K562 (cell line): ENCODE data around the gene GPNMB.

Experiments used
- MAFF ChIP-seq: IDR thresholded peaks from 2 replicates; pipeline ENCODE4 v1.6.1; 2012; ENCODE audit warnings: low read length, improper control_type of control experiment
- NFYB ChIP-seq: IDR thresholded peaks from 2 replicates; pipeline ENCODE4 v1.6.1; 2011; ENCODE audit warnings: mild to moderate bottlenecking, moderate library complexity; ENCODE audit not compliant: insufficient read length; ENCODE audit errors: extremely low read depth
- NUFIP1 ChIP-seq: fragments of 450-650 bp; IDR thresholded peaks from 2 replicates; pipeline ENCODE4 v1.6.1; 2018; ENCODE audit not compliant: partially characterized antibody
- POLR2A ChIP-seq: fragments of 450-650 bp; conservative IDR thresholded peaks from 2 replicates; pipeline ENCODE4 v1.6.1; 2016
- SMAD1 ChIP-seq: fragments of 150-350 bp; IDR thresholded peaks from 2 replicates; pipeline ENCODE4 v1.6.1; 2014; ENCODE audit warnings: low read length, low read depth; ENCODE audit not compliant: partially characterized antibody
- SREBF2 ChIP-seq: sonication (generic); formaldehyde crosslinking; IDR thresholded peaks from 2 replicates; pipeline ENCODE4 v1.4.0; 2020; ENCODE audit warnings: mild to moderate bottlenecking, missing genetic modification reagents
- SRSF1 ChIP-seq: fragments of 200-400 bp; formaldehyde crosslinking; IDR thresholded peaks from 2 replicates; pipeline ENCODE4 v1.6.1; 2017; ENCODE audit warnings: mild to moderate bottlenecking, low read depth, low read length, moderate library complexity
- ZC3H8 ChIP-seq: fragments of 450-650 bp; IDR thresholded peaks from 2 replicates; pipeline ENCODE4 v1.6.1; 2017
- ZFP36 ChIP-seq: fragments of 150-350 bp; IDR thresholded peaks from 2 replicates; pipeline ENCODE4 v1.6.1; 2018; ENCODE audit warnings: low read length, low read depth; ENCODE audit not compliant: partially characterized antibody

DNA sequence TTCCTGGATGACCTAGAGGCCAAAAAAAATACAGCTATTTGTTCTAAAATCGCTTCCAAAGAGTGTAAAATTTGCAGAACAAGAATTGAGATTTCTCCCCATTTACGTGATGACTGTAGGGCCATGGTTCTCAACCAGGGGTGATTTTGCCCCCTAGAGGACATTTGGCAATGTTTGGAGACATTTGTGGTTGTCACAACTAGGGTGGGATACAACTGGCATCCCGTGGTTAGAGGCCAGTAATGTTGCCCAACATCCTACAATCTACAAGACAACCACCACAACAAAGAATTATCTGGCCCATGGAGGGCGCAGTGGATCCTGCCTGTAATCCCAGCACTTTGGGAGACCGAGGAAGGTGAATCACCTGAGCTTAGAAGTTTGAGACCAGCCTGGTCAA, 29.8 kb downstream of the GPNMB start:
- TF ChIP-seq SREBF2 (CRISPR knock-in tag) (no peak), ZFP36 (no peak), NUFIP1 (no peak), SRSF1 (no peak), ZC3H8 (no peak), SMAD1 (no peak), MAFF (no peak), NFYB (no peak), POLR2A (no peak)
